Measurements from ENCODE around the gene GPR15LG.

DNA sequence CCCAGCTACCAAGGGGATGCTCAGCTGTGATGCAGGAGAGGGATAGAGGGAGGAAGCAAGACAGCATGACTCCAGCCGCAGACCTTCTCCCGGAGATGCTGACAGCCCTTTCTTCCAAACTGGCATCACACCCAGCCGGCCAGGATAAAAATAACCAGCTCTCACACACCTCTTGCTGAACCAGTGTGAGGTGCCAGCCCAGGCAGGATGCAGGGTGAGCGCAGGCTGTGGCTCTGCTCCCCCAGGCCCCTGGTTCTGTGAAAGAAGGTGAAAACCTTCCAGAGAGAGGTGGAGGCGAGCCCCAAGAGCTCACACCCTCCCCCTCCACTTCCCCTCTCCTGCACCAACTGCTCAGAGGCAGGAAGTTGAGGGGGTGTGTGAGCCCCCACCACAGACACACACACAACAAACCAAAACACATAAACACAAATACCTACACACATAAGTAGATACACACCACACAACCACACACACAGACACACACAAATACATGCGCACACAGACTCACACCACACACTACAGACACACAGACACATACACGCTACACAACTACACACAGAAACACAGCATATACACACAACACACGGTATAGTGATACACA lies 4.0 kb downstream of the GPR15LG start:
- TF ChIP-seq EZH2 (IDR thresholded peaks at IDR 0.05; ENCODE audit: low read length, unreplicated experiment): no peak
- TF ChIP-seq, protein P1, sequence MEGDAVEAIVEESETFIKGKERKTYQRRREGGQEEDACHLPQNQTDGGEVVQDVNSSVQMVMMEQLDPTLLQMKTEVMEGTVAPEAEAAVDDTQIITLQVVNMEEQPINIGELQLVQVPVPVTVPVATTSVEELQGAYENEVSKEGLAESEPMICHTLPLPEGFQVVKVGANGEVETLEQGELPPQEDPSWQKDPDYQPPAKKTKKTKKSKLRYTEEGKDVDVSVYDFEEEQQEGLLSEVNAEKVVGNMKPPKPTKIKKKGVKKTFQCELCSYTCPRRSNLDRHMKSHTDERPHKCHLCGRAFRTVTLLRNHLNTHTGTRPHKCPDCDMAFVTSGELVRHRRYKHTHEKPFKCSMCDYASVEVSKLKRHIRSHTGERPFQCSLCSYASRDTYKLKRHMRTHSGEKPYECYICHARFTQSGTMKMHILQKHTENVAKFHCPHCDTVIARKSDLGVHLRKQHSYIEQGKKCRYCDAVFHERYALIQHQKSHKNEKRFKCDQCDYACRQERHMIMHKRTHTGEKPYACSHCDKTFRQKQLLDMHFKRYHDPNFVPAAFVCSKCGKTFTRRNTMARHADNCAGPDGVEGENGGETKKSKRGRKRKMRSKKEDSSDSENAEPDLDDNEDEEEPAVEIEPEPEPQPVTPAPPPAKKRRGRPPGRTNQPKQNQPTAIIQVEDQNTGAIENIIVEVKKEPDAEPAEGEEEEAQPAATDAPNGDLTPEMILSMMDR (conservative IDR thresholded peaks at IDR 0.05; ENCODE audit: low read depth, low read length): no peak
